Measurements from ENCODE around the gene PLEKHA1.

- TF ChIP-seq RAD21 (IDR thresholded peaks at IDR 0.05) (no peak), CTCF (IDR thresholded peaks at IDR 0.05; ENCODE audit: low read depth, low read length, missing input control) (no peak), ZBTB33 (IDR thresholded peaks at IDR 0.05) (no peak), ATF3 (IDR thresholded peaks at IDR 0.05) (no peak), HNF4G (IDR thresholded peaks at IDR 0.05) (no peak), GABPA (IDR thresholded peaks at IDR 0.05 in 1 of 2, conservative IDR thresholded peaks at IDR 0.05 in 1 of 2) (no peak), RXRA (IDR thresholded peaks at IDR 0.05) (no peak), SP1 (IDR thresholded peaks at IDR 0.05) (no peak), JUND (IDR thresholded peaks at IDR 0.05) (no peak), YY1 (IDR thresholded peaks at IDR 0.05) (no peak), TAF1 (conservative IDR thresholded peaks at IDR 0.05) (no peak), FOXA1 (IDR thresholded peaks at IDR 0.05) (no peak), MAX (IDR thresholded peaks at IDR 0.05) (no peak), REST (IDR thresholded peaks at IDR 0.05) (no peak)
Measured at GRCh38 chr10:122459561-122460273, 85.2 kb downstream of the PLEKHA1 start.

Data from liver (tissue), 3 donors.